Vagina (tissue), 2 donors: ENCODE measurements around the gene PIEZO1.

Source experiments
- CTCF ChIP-seq, 3 experiments: fragments of 450-650 bp in 2 of 3; fragments of 200-600 bp in 1 of 3; sonication (generic) in 1 of 3; IDR thresholded peaks; one replicate each; pipeline ENCODE4 v1.5.1; 2017 to 2019; ENCODE audit warnings: antibody characterized with exemption in 3 of 3, mild to moderate bottlenecking in 2 of 3, moderate library complexity in 2 of 3
- POLR2A ChIP-seq, 2 donors: fragments of 450-650 bp; IDR thresholded peaks; one replicate each; pipeline ENCODE4 v1.6.1; 2017; ENCODE audit warnings: antibody characterized with exemption in 2 of 2, mild to moderate bottlenecking in 2 of 2, moderate library complexity in 2 of 2
- POLR2AphosphoS5 ChIP-seq, 2 donors: sonication (generic); formaldehyde crosslinking; IDR thresholded peaks; one replicate each; pipeline ENCODE4 v1.9.0; 2017; ENCODE audit warnings: antibody characterized with exemption in 2 of 2, mild to moderate bottlenecking in 2 of 2, low read depth in 1 of 2; ENCODE audit not compliant: insufficient read depth in 1 of 2

- no peak for TF ChIP-seq CTCF (IDR thresholded peaks at IDR 0.05)
- TF ChIP-seq POLR2A (IDR thresholded peaks at IDR 0.05): no peak
- TF ChIP-seq POLR2AphosphoS5 (IDR thresholded peaks at IDR 0.05; ENCODE audit: insufficient read depth in 1 of 2, low read depth in 1 of 2): no peak
Measured at GRCh38 chr16:88744577-88745521, 40.2 kb downstream of the PIEZO1 start.
